Measurements from ENCODE around the gene CHAD.

CHAD gene

GRCh38 chr17:50466371-50467113, 2.1 kb downstream of the CHAD start:
- no peaks in the 10 kb centered on the region for H3K9me2 ChIP-seq (replicated peaks; ENCODE audit: low read depth, low read length)
- TF ChIP-seq CTCF (conservative IDR thresholded peaks at IDR 0.05; ENCODE audit: low read length) (no peak), EZH2phosphoT487 (IDR thresholded peaks at IDR 0.05; ENCODE audit: borderline replicate concordance) (no peak)
- H3K9ac ChIP-seq (ENCODE audit: low read depth, low read length, poor library complexity, severe bottlenecking), result no peak overlapping the region
- no peaks in the 10 kb centered on the region for H3K36me3 ChIP-seq (ENCODE audit: insufficient read depth, low read length)
- H3K79me2 ChIP-seq (ENCODE audit: insufficient read depth, low read length), result no peaks in the 10 kb centered on the region
- no peaks in the 10 kb centered on the region for H4K20me1 ChIP-seq (ENCODE audit: insufficient read depth, low read length, poor library complexity, severe bottlenecking)
- H3K9me3 ChIP-seq (ENCODE audit: insufficient read depth, low read depth, low read length), result no peaks in the 10 kb centered on the region
- no peak overlapping the region for H2AFZ ChIP-seq (ENCODE audit: low read length)
- H3K4me3 ChIP-seq (ENCODE audit: low read length, poor library complexity, severe bottlenecking), result no peak overlapping the region
- no peak overlapping the region for H3K4me2 ChIP-seq (ENCODE audit: low read depth, low read length, poor library complexity, severe bottlenecking)
- no peaks in the 10 kb centered on the region for H3K27me3 ChIP-seq (ENCODE audit: insufficient read depth, low read length, poor library complexity, severe bottlenecking)
- H3K4me1 ChIP-seq (ENCODE audit: insufficient read depth, low read length, poor library complexity, severe bottlenecking), result no peaks in the 10 kb centered on the region
- no peaks in the 10 kb centered on the region for H3F3A ChIP-seq (ENCODE audit: low read depth)

GRCh38 chr17:50465635-50466034, 3.0 kb downstream of the CHAD start:
- Histone ChIP-seq H3K4me1 (ENCODE audit: insufficient read depth, low read length, poor library complexity, severe bottlenecking) (no peaks in the 10 kb centered on the region), H3F3A (ENCODE audit: low read depth) (no peaks in the 10 kb centered on the region), H3K9me3 (ENCODE audit: insufficient read depth, low read depth, low read length) (no peaks in the 10 kb centered on the region), H3K36me3 (ENCODE audit: insufficient read depth, low read length) (no peaks in the 10 kb centered on the region), H3K79me2 (ENCODE audit: insufficient read depth, low read length) (no peaks in the 10 kb centered on the region), H3K4me3 (ENCODE audit: low read length, poor library complexity, severe bottlenecking) (no peak overlapping the region), H2AFZ (ENCODE audit: low read length) (no peak overlapping the region), H3K4me2 (ENCODE audit: low read depth, low read length, poor library complexity, severe bottlenecking) (no peak overlapping the region), H3K27me3 (ENCODE audit: insufficient read depth, low read length, poor library complexity, severe bottlenecking) (no peaks in the 10 kb centered on the region), H4K20me1 (ENCODE audit: insufficient read depth, low read length, poor library complexity, severe bottlenecking) (no peaks in the 10 kb centered on the region), H3K9me2 (replicated peaks; ENCODE audit: low read depth, low read length) (no peaks in the 10 kb centered on the region), H3K9ac (ENCODE audit: low read depth, low read length, poor library complexity, severe bottlenecking) (no peak overlapping the region)
- TF ChIP-seq EZH2phosphoT487 (IDR thresholded peaks at IDR 0.05; ENCODE audit: borderline replicate concordance) (no peak), CTCF (conservative IDR thresholded peaks at IDR 0.05; ENCODE audit: low read length) (no peak)

- Histone ChIP-seq H3K36me3 (ENCODE audit: insufficient read depth, low read length) (no peaks in the 10 kb centered on the region), H3K9me3 (ENCODE audit: insufficient read depth, low read depth, low read length) (no peaks in the 10 kb centered on the region), H3K4me3 (ENCODE audit: low read length, poor library complexity, severe bottlenecking) (no peak overlapping the region), H3K9me2 (replicated peaks; ENCODE audit: low read depth, low read length) (no peaks in the 10 kb centered on the region), H3K9ac (ENCODE audit: low read depth, low read length, poor library complexity, severe bottlenecking) (no peak overlapping the region), H3F3A (ENCODE audit: low read depth) (no peaks in the 10 kb centered on the region), H3K79me2 (ENCODE audit: insufficient read depth, low read length) (no peaks in the 10 kb centered on the region), H3K4me1 (ENCODE audit: insufficient read depth, low read length, poor library complexity, severe bottlenecking) (no peaks in the 10 kb centered on the region), H4K20me1 (ENCODE audit: insufficient read depth, low read length, poor library complexity, severe bottlenecking) (no peaks in the 10 kb centered on the region), H2AFZ (ENCODE audit: low read length) (no peak overlapping the region), H3K4me2 (ENCODE audit: low read depth, low read length, poor library complexity, severe bottlenecking) (no peak overlapping the region), H3K27me3 (ENCODE audit: insufficient read depth, low read length, poor library complexity, severe bottlenecking) (no peaks in the 10 kb centered on the region)
- no peak for TF ChIP-seq CTCF (conservative IDR thresholded peaks at IDR 0.05; ENCODE audit: low read length)
- TF ChIP-seq EZH2phosphoT487 (IDR thresholded peaks at IDR 0.05; ENCODE audit: borderline replicate concordance), result no peak
Observed at GRCh38 chr17:50465171-50465570, 3.5 kb downstream of the CHAD start.
